HEK293 (cell line): Measurements from ENCODE around the gene PCDH8.

ENCODE experiments used
- CTCF ChIA-PET: fragments of 350-600 bp; formaldehyde crosslinking; extraction: SDS; loops from one replicate; lab custom pipeline; 2021; ENCODE audit warnings: antibody characterized with exemption; lab: Yijun Ruan, JAX
- POLR2A ChIA-PET: fragments of 300-600 bp; formaldehyde crosslinking; extraction: SDS; loops from one replicate; lab custom pipeline; 2020; ENCODE audit warnings: antibody characterized with exemption, inconsistent platforms; lab: Yijun Ruan, JAX
- H3K27ac ChIP-seq: fragments of 200-500 bp; sonication (Bioruptor generic); 2 replicates; pipeline ENCODE4 v1.5.1; 2014; ENCODE audit warnings: low read depth, low read length, control low read depth, inconsistent platforms; ENCODE audit errors: extremely low read depth
- H3K36me3 ChIP-seq, 2 experiments: fragments of 200-500 bp in 1 of 2; sonication (Bioruptor generic) in 1 of 2; 1 replicate in 1 of 2; 2 replicates in 1 of 2; pipeline ENCODE4 v1.5.1; 2014 to 2017; ENCODE audit warnings: inconsistent platforms in 2 of 2, low read length in 2 of 2; ENCODE audit not compliant: control insufficient read depth in 2 of 2, insufficient read depth in 1 of 2
- H3K4me1 ChIP-seq: fragments of 200-500 bp; sonication (Bioruptor generic); 2 replicates; pipeline ENCODE4 v1.5.1; 2014; ENCODE audit warnings: mild to moderate bottlenecking, low read length, inconsistent platforms; ENCODE audit not compliant: control insufficient read depth, insufficient read depth
- H3K4me3 ChIP-seq: 2 replicates; pipeline ENCODE4 v1.5.1; 2011; ENCODE audit warnings: low read depth, mild to moderate bottlenecking, control low read depth, low read length, moderate library complexity
- H3K9me3 ChIP-seq: fragments of 200-500 bp; sonication (Bioruptor generic); 2 replicates; pipeline ENCODE4 v1.5.1; 2014; ENCODE audit warnings: low read depth, low read length, inconsistent platforms; ENCODE audit not compliant: control insufficient read depth, insufficient read depth
- IKZF3 ChIP-seq: fragments of 450-650 bp; IDR thresholded peaks from 2 replicates; pipeline ENCODE4 v1.5.0; 2018; ENCODE audit warnings: missing biosample characterization, mild to moderate bottlenecking, missing genetic modification characterization, moderate library complexity
- SCRT1 ChIP-seq: fragments of 450-650 bp; formaldehyde crosslinking; IDR thresholded peaks from 2 replicates; pipeline ENCODE4 v1.5.1; 2016; ENCODE audit warnings: missing biosample characterization, missing genetic modification characterization, borderline replicate concordance
- TSHZ1 ChIP-seq: fragments of 450-650 bp; formaldehyde crosslinking; IDR thresholded peaks from 2 replicates; pipeline ENCODE4 v1.5.1; 2016; ENCODE audit warnings: missing biosample characterization, missing genetic modification characterization, borderline replicate concordance
- YY1 ChIP-seq: fragments of 450-650 bp; formaldehyde crosslinking; IDR thresholded peaks from 2 replicates; pipeline ENCODE4 v1.5.1; 2018; ENCODE audit warnings: missing biosample characterization, missing genetic modification characterization
- ZBTB21 ChIP-seq: fragments of 450-650 bp; formaldehyde crosslinking; IDR thresholded peaks from 2 replicates; pipeline ENCODE4 v1.5.1; 2017; ENCODE audit warnings: missing biosample characterization, missing genetic modification characterization
- ZBTB44 ChIP-seq: fragments of 450-650 bp; IDR thresholded peaks from 2 replicates; pipeline ENCODE4 v1.5.1; 2018; ENCODE audit warnings: missing biosample characterization, mild to moderate bottlenecking, missing genetic modification characterization
- ZBTB8A ChIP-seq: fragments of 450-650 bp; formaldehyde crosslinking; IDR thresholded peaks from 2 replicates; pipeline ENCODE4 v1.5.1; 2016; ENCODE audit warnings: missing biosample characterization, missing genetic modification characterization
- ZEB2 ChIP-seq: fragments of 450-650 bp; formaldehyde crosslinking; IDR thresholded peaks from 2 replicates; pipeline ENCODE4 v1.5.1; 2016; ENCODE audit warnings: missing biosample characterization, missing genetic modification characterization
- ZNF132 ChIP-seq: fragments of 450-650 bp; formaldehyde crosslinking; IDR thresholded peaks from 2 replicates; pipeline ENCODE4 v1.5.1; 2017; ENCODE audit warnings: missing biosample characterization, missing genetic modification characterization, borderline replicate concordance
- ZNF23 ChIP-seq: fragments of 450-650 bp; formaldehyde crosslinking; IDR thresholded peaks from 2 replicates; pipeline ENCODE4 v1.5.1; 2016; ENCODE audit warnings: missing biosample characterization, missing genetic modification characterization, borderline replicate concordance
- ZNF302 ChIP-seq: fragments of 450-650 bp; formaldehyde crosslinking; IDR thresholded peaks from 2 replicates; pipeline ENCODE4 v1.5.1; 2016; ENCODE audit warnings: missing biosample characterization, missing genetic modification characterization, low read depth
- ZNF341 ChIP-seq: fragments of 450-650 bp; formaldehyde crosslinking; IDR thresholded peaks from 2 replicates; pipeline ENCODE4; 2016; ENCODE audit warnings: low read depth, missing biosample characterization, missing genetic modification characterization
- ZNF426 ChIP-seq: fragments of 450-650 bp; formaldehyde crosslinking; IDR thresholded peaks from 2 replicates; pipeline ENCODE4 v1.5.1; 2017; ENCODE audit warnings: missing biosample characterization, missing genetic modification characterization, mild to moderate bottlenecking, inconsistent platforms, moderate library complexity
- ZNF518A ChIP-seq: fragments of 450-650 bp; formaldehyde crosslinking; conservative IDR thresholded peaks from 2 replicates; pipeline ENCODE4 v1.5.1; 2016; ENCODE audit warnings: low read depth, missing biosample characterization, missing genetic modification characterization
- ZNF548 ChIP-seq: fragments of 450-650 bp; formaldehyde crosslinking; IDR thresholded peaks from 2 replicates; pipeline ENCODE4 v1.5.1; 2016; ENCODE audit warnings: missing biosample characterization, missing genetic modification characterization
- ZNF624 ChIP-seq: fragments of 450-650 bp; formaldehyde crosslinking; IDR thresholded peaks from 2 replicates; pipeline ENCODE4 v1.5.1; 2017; ENCODE audit warnings: missing biosample characterization, missing genetic modification characterization
- ZNF660 ChIP-seq: fragments of 450-650 bp; IDR thresholded peaks from 2 replicates; pipeline ENCODE4 v1.5.1; 2018; ENCODE audit warnings: missing biosample characterization, mild to moderate bottlenecking, missing genetic modification characterization
- ZNF768 ChIP-seq: fragments of 450-650 bp; formaldehyde crosslinking; IDR thresholded peaks from 2 replicates; pipeline ENCODE4 v1.5.1; 2018; ENCODE audit warnings: missing biosample characterization, mild to moderate bottlenecking, missing genetic modification characterization
- ZNF791 ChIP-seq: fragments of 450-650 bp; formaldehyde crosslinking; IDR thresholded peaks from 2 replicates; pipeline ENCODE4 v1.5.1; 2016; ENCODE audit warnings: missing biosample characterization, missing genetic modification characterization
- ZNF830 ChIP-seq: fragments of 450-650 bp; IDR thresholded peaks from 2 replicates; pipeline ENCODE4 v1.5.0; 2018; ENCODE audit warnings: missing biosample characterization, missing genetic modification characterization, low read depth, mild to moderate bottlenecking, moderate library complexity
- ZSCAN18 ChIP-seq: fragments of 450-650 bp; formaldehyde crosslinking; IDR thresholded peaks from 2 replicates; pipeline ENCODE4 v1.5.1; 2016; ENCODE audit warnings: missing biosample characterization, missing genetic modification characterization

The PCDH8 gene

GRCh38 chr13:52878831-52879230 is 30.4 kb upstream of the PCDH8 start:
- Histone ChIP-seq H3K4me1 (no peaks in the 10 kb centered on the region; the same call in 1 of the 2 replicates), H3K27ac (no peak overlapping the region), H3K4me3 (no peak overlapping the region), H3K9me3 (no peaks in the 10 kb centered on the region), H3K36me3 (no peaks in the 10 kb centered on the region)
- ChIA-PET CTCF (interaction anchor here (1.2 kb wide), 1 partner anchor 18 kb away, joined by 3 read pairs; no protein-coding TSS in a partner anchor), POLR2A (no interaction called here)
- TF ChIP-seq ZBTB21 (tag by site-specific recombination) (no peak), ZNF791 (no peak), ZNF426 (tag by site-specific recombination) (0 out of 2 replicates have a peak, but pooled peaks have one; percentile 5), TSHZ1 (tag by site-specific recombination) (no peak)

GRCh38 chr13:52870143-52870542 is 21.7 kb upstream of the PCDH8 start:
- Histone ChIP-seq H3K4me3 (no peak overlapping the region), H3K4me1 (no peaks in the 10 kb centered on the region), H3K36me3 (no peaks in the 10 kb centered on the region), H3K27ac (no peak overlapping the region), H3K9me3 (no peaks in the 10 kb centered on the region)
- TF ChIP-seq ZNF830 (no peak), ZNF768 (tag by site-specific recombination) (no peak), ZBTB8A (tag by site-specific recombination) (no peak), ZNF548 (tag by site-specific recombination) (no peak), ZNF341 (tag by site-specific recombination) (no peak), ZBTB21 (tag by site-specific recombination) (no peak)
- CTCF ChIA-PET: no interaction called here
- POLR2A ChIA-PET: no interaction called here

- Histone ChIP-seq H3K36me3 (no peaks in the 10 kb centered on the region), H3K27ac (no peak overlapping the region), H3K4me3 (no peak overlapping the region), H3K4me1 (no peaks in the 10 kb centered on the region), H3K9me3 (no peaks in the 10 kb centered on the region)
- ChIA-PET CTCF (no interaction called here), POLR2A (no interaction called here)
- TF ChIP-seq ZNF302 (tag by site-specific recombination) (no peak), IKZF3 (tag by site-specific recombination) (no peak), ZNF660 (no peak), SCRT1 (tag by site-specific recombination) (no peak), ZNF23 (tag by site-specific recombination) (no peak), ZNF624 (tag by site-specific recombination) (no peak), ZSCAN18 (tag by site-specific recombination) (no peak), ZNF518A (no peak), ZNF132 (tag by site-specific recombination) (no peak), YY1 (tag by site-specific recombination) (no peak), ZEB2 (tag by site-specific recombination) (no peak), ZBTB44 (tag by site-specific recombination) (no peak)
These were observed 21.2 kb upstream of the PCDH8 start for GRCh38 chr13:52869621-52870020.
